Measurements from ENCODE around the gene SNX3.

DNA sequence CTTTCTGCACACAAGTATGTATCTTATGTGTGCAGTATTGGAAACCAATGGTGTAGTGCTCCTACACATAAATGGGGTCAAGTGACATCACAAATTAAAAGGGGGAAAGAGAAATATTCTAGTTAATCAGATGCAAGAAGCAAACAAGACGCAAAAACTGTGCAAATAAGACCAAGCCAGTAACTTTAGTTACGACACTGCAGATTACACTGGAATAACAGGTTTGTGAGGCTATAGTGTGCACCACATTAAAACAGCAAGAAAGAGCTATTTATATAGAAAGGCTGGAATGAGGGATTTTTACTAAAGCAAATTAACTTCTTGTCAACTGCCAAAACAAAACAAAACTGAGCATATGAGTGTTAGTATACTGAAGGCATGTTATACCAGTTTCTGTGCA is 49.2 kb downstream of the SNX3 start:
- TF ChIP-seq, protein P1, sequence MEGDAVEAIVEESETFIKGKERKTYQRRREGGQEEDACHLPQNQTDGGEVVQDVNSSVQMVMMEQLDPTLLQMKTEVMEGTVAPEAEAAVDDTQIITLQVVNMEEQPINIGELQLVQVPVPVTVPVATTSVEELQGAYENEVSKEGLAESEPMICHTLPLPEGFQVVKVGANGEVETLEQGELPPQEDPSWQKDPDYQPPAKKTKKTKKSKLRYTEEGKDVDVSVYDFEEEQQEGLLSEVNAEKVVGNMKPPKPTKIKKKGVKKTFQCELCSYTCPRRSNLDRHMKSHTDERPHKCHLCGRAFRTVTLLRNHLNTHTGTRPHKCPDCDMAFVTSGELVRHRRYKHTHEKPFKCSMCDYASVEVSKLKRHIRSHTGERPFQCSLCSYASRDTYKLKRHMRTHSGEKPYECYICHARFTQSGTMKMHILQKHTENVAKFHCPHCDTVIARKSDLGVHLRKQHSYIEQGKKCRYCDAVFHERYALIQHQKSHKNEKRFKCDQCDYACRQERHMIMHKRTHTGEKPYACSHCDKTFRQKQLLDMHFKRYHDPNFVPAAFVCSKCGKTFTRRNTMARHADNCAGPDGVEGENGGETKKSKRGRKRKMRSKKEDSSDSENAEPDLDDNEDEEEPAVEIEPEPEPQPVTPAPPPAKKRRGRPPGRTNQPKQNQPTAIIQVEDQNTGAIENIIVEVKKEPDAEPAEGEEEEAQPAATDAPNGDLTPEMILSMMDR (IDR thresholded peaks at IDR 0.05 in 8 of 11, conservative IDR thresholded peaks at IDR 0.05 in 3 of 11): no peak
- no peak for TF ChIP-seq POLR2A (IDR thresholded peaks at IDR 0.05)
